MCF 10A (cell line): ENCODE data around the gene HAP1. TPM values are rescaled to one million over a fixed set of nuclear protein-coding genes. Genes with fewer than 3 reads are reported as not detected.

Source experiments
- BruUV-seq: library from RNA; stranded (reverse); fragments of 400-500 nt; replicated peaks from 2 replicates; lab custom pipeline; 2021; lab: Mats Ljungman, UMichigan
- CTCF ChIA-PET: fragments of 300-600 bp; sonication (Branson Sonifier 250); formaldehyde crosslinking; extraction: SDS; loops from one replicate; lab custom pipeline; 2021; ENCODE audit warnings: antibody characterized with exemption, inconsistent platforms; lab: Yijun Ruan, JAX
- POLR2A ChIA-PET: fragments of 300-600, 350-650 bp; sonication (Branson Sonifier 250); formaldehyde crosslinking; extraction: SDS; loops from one replicate; lab custom pipeline; 2020; ENCODE audit warnings: antibody characterized with exemption, inconsistent platforms; lab: Yijun Ruan, JAX
- DNase-seq: peaks from one replicate; pipeline ENCODE4 v3.0.0-alpha.2; 2018; ENCODE audit not compliant: unreplicated experiment
- H3K27ac Mint-ChIP-seq: one replicate; pipeline ENCODE4 v1.8.0; 2022; ENCODE audit warnings: mild to moderate bottlenecking, low read depth, mixed read lengths; ENCODE audit not compliant: unreplicated experiment
- H3K27me3 Mint-ChIP-seq: one replicate; pipeline ENCODE4 v1.8.0; 2022; ENCODE audit warnings: mixed read lengths; ENCODE audit not compliant: insufficient read depth, unreplicated experiment
- H3K36me3 Mint-ChIP-seq: one replicate; pipeline ENCODE4 v1.8.0; 2022; ENCODE audit warnings: mild to moderate bottlenecking, moderate library complexity, mixed read lengths; ENCODE audit not compliant: insufficient read depth, unreplicated experiment
- H3K4me1 Mint-ChIP-seq: one replicate; pipeline ENCODE4 v1.8.0; 2022; ENCODE audit warnings: mixed read lengths; ENCODE audit not compliant: insufficient read depth, unreplicated experiment
- H3K4me3 Mint-ChIP-seq: one replicate; pipeline ENCODE4 v1.8.0; 2022; ENCODE audit warnings: mild to moderate bottlenecking, moderate library complexity, mixed read lengths; ENCODE audit not compliant: unreplicated experiment
- H3K9me3 Mint-ChIP-seq: one replicate; pipeline ENCODE4 v1.8.0; 2022; ENCODE audit warnings: mixed read lengths; ENCODE audit not compliant: unreplicated experiment
- intact Hi-C: fragments of 100-400 bp; cut with micrococcal nuclease; formaldehyde crosslinking; loops from 2 replicates; pipeline ENCODE4 v1.14.1; 2022
- total RNA-seq: library from RNA; stranded (reverse); gene quantifications from 2 replicates; pipeline ENCODE4 v1.2.3, GENCODE V29; 2022
- TF ChIP-seq, protein P1 (sequence below): fragments of 200-600 bp; IDR thresholded peaks from one replicate; pipeline ENCODE4 v1.8.0; 2022; ENCODE audit warnings: antibody characterized with exemption, mild to moderate bottlenecking; ENCODE audit not compliant: unreplicated experiment

The HAP1 gene
- total RNA-seq, 1 experiment from 2014 or later, result 0.37 TPM

GRCh38 chr17:41767324-41768042 lies 33.0 kb upstream of the HAP1 start:
- no peak overlapping the region for H3K4me3 Mint-ChIP-seq
- H3K9me3 Mint-ChIP-seq, result no peaks in the 10 kb centered on the region
- BruUV-seq, result no TSS peak
- H3K27ac Mint-ChIP-seq, result no peak overlapping the region
- POLR2A ChIA-PET, result interaction anchor here (0.7 to 1.7 kb wide), 4 partner anchors 10 to 42 kb away, joined by 3 to 6 read pairs (median 5); no protein-coding TSS in a partner anchor
- TF ChIP-seq, protein P1, sequence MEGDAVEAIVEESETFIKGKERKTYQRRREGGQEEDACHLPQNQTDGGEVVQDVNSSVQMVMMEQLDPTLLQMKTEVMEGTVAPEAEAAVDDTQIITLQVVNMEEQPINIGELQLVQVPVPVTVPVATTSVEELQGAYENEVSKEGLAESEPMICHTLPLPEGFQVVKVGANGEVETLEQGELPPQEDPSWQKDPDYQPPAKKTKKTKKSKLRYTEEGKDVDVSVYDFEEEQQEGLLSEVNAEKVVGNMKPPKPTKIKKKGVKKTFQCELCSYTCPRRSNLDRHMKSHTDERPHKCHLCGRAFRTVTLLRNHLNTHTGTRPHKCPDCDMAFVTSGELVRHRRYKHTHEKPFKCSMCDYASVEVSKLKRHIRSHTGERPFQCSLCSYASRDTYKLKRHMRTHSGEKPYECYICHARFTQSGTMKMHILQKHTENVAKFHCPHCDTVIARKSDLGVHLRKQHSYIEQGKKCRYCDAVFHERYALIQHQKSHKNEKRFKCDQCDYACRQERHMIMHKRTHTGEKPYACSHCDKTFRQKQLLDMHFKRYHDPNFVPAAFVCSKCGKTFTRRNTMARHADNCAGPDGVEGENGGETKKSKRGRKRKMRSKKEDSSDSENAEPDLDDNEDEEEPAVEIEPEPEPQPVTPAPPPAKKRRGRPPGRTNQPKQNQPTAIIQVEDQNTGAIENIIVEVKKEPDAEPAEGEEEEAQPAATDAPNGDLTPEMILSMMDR, result no peak
- no peaks in the 10 kb centered on the region for H3K4me1 Mint-ChIP-seq
- DNase-seq, result no peak
- intact Hi-C loops, result no loop called here
- peaks cover 84% of the 10 kb centered on the region for H3K36me3 Mint-ChIP-seq
- CTCF ChIA-PET, result interaction anchor here (0.7 to 1.7 kb wide), 4 partner anchors 20 to 34 kb away, joined by 3 to 6 read pairs (median 4); partner anchors contain the start of gene JUP
- H3K27me3 Mint-ChIP-seq, result no peaks in the 10 kb centered on the region

DNA sequence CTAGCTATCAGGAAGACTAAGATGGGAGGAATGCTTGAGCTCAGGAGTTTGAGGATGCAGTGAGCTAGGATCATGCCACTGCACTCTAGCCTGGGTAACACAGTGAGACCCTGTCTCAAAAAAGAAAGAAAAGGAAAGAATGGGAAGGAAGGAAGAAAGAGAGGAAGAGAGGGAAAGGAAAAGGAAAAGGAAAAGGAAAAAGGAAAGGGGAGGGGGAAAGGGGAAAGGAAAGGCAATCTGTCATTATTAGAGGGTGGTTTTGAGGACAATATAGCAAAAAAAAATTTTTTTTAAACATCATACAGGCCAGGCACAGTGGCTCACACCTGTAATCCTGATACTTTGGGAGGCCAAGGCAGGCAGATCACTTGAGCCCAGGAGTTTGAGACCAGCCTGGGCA lies 31.7 kb upstream of the HAP1 start:
- Mint-ChIP-seq H3K4me3 (no peak overlapping the region), H3K4me1 (no peaks in the 10 kb centered on the region), H3K27ac (no peak overlapping the region), H3K9me3 (no peaks in the 10 kb centered on the region), H3K36me3 (peaks cover 90% of the 10 kb centered on the region), H3K27me3 (no peaks in the 10 kb centered on the region)
- no peak for DNase-seq
- intact Hi-C loops, result no loop called here
- CTCF ChIA-PET, result interaction anchor here (0.6 to 0.9 kb wide), 2 partner anchors 10 to 20 kb away, joined by 4 read pairs; partner anchors contain the start of gene JUP
- BruUV-seq, result no TSS peak
- POLR2A ChIA-PET, result interaction anchor here (0.6 to 1.2 kb wide), 2 partner anchors 78 to 1264 kb away, joined by 3 read pairs; partner anchors contain the start of gene TNS4
- TF ChIP-seq, protein P1, result no peak

DNA sequence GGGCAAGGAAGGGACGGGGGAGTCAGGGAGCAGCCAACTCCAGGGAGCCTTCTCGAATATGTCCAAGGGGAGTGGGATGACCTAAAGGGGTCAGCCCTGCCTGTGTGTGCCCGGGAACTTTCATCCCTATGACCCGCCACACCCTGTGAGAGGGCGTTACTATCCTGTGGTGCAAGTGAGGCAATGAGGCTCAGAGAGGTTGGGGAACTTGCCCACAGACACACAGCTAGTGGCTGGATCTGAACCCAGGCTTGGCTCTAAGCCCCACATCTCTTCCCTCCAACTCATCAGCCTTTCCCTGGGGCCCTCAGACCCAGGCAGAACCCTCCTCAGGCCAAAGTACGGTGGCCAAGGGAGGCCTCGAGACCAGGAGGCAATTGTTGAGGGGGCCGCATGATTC lies 28.9 kb upstream of the HAP1 start:
- Mint-ChIP-seq H3K27ac (no peak overlapping the region), H3K4me3 (no peak overlapping the region), H3K4me1 (no peaks in the 10 kb centered on the region), H3K27me3 (no peaks in the 10 kb centered on the region), H3K36me3 (peaks cover 100% of the 10 kb centered on the region), H3K9me3 (no peaks in the 10 kb centered on the region)
- POLR2A ChIA-PET, result interaction anchor here (1.0 to 2.4 kb wide), 4 partner anchors 10 to 31 kb away, joined by 3 to 7 read pairs (median 4); no protein-coding TSS in a partner anchor
- BruUV-seq, result no TSS peak
- intact Hi-C loops, result no loop called here
- DNase-seq, result no peak
- TF ChIP-seq, protein P1, result no peak
- CTCF ChIA-PET, result interaction anchor here (0.6 to 0.8 kb wide), 2 partner anchors 22 to 39 kb away, joined by 3 to 4 read pairs; no protein-coding TSS in a partner anchor

GRCh38 chr17:41762841-41763240 lies 28.4 kb upstream of the HAP1 start:
- Mint-ChIP-seq H3K36me3 (peaks cover 100% of the 10 kb centered on the region), H3K27ac (no peak overlapping the region)
- POLR2A ChIA-PET, result interaction anchor here (0.5 to 2.4 kb wide), 3 partner anchors 10 to 30 kb away, joined by 3 to 7 read pairs (median 4); no protein-coding TSS in a partner anchor

More at GRCh38 chr17:41762841-41763240, 28.4 kb upstream of the HAP1 start:
- Mint-ChIP-seq H3K4me3 (no peak overlapping the region), H3K4me1 (no peaks in the 10 kb centered on the region), H3K27me3 (no peaks in the 10 kb centered on the region), H3K9me3 (no peaks in the 10 kb centered on the region)
- TF ChIP-seq, protein P1, result no peak
- CTCF ChIA-PET, result interaction anchor here (0.6 to 0.7 kb wide), 2 partner anchors 23 to 39 kb away, joined by 3 to 4 read pairs; no protein-coding TSS in a partner anchor
- intact Hi-C loops, result no loop called here
- no TSS peak for BruUV-seq
- no peak for DNase-seq
